NCI-H2029 treated with DMSO at 0.1 percent for 48 hours (cell line): ENCODE results near the gene TMEM175.

ENCODE experiments used
- DNase-seq: peaks from one replicate; lab custom pipeline; 2025; lab: John Stamatoyannopoulos, UW

TMEM175 gene

GRCh38 chr4:931960-932712 lies at the start of gene TMEM175, which contains the start of gene GAK:
Gene TMEM175, plus strand, starts transcription at chr4:932460. Its CDS starts 15,280 bp downstream, at chr4:947740.
Gene GAK, minus strand, starts transcription at chr4:932316. Its CDS starts 129 bp downstream, at chr4:932187.
- DNase-seq = peak; percentile 56

- no peak for DNase-seq
Measured at GRCh38 chr4:882646-883045, 49.6 kb upstream of the TMEM175 start.

- DNase-seq = no peak
Measured at GRCh38 chr4:883377-884095, 48.7 kb upstream of the TMEM175 start.

- no peak for DNase-seq
Measured at GRCh38 chr4:884259-884658, 48.0 kb upstream of the TMEM175 start.

- no peak for DNase-seq
Measured at GRCh38 chr4:884896-885295, 47.4 kb upstream of the TMEM175 start.

- DNase-seq = no peak
Measured at GRCh38 chr4:885353-885752, 46.9 kb upstream of the TMEM175 start.

GRCh38 chr4:886244-886643 lies 46.0 kb upstream of the TMEM175 start:
- DNase-seq = no peak

GRCh38 chr4:887034-887763 lies 45.1 kb upstream of the TMEM175 start:
- DNase-seq = no peak

GRCh38 chr4:888029-888428 lies 44.2 kb upstream of the TMEM175 start:
- no peak for DNase-seq

GRCh38 chr4:889516-889915 lies 42.7 kb upstream of the TMEM175 start:
- DNase-seq = no peak

- DNase-seq = no peak
Measured at GRCh38 chr4:890036-890695, 42.1 kb upstream of the TMEM175 start.

GRCh38 chr4:891747-892146 lies 40.5 kb upstream of the TMEM175 start:
- DNase-seq = no peak

GRCh38 chr4:892780-893179 lies 39.5 kb upstream of the TMEM175 start:
- DNase-seq = no peak

GRCh38 chr4:893276-893994 lies 38.8 kb upstream of the TMEM175 start:
- DNase-seq = no peak

- DNase-seq = no peak
Measured at GRCh38 chr4:893995-894705, 38.1 kb upstream of the TMEM175 start.

GRCh38 chr4:895596-895995 lies 36.7 kb upstream of the TMEM175 start:
- no peak for DNase-seq

- no peak for DNase-seq
Measured at GRCh38 chr4:896216-896615, 36.0 kb upstream of the TMEM175 start.

GRCh38 chr4:896630-897029 lies 35.6 kb upstream of the TMEM175 start:
- DNase-seq = no peak

- no peak for DNase-seq
Measured at GRCh38 chr4:898123-898522, 34.1 kb upstream of the TMEM175 start.

- no peak for DNase-seq
Measured at GRCh38 chr4:898869-899555, 33.2 kb upstream of the TMEM175 start.
